CD1c-positive myeloid dendritic cell (primary cell): ENCODE data around the gene ZCCHC3.

ENCODE experiments used
- DNase-seq: peaks from one replicate; pipeline ENCODE4 v3.0.0-alpha.2; 2016; ENCODE audit errors: extremely low spot score

Gene ZCCHC3

GRCh38 chr20:278607-279571, 18.5 kb upstream of the ZCCHC3 start:
- no peak for DNase-seq

- no peak for DNase-seq
Observed at GRCh38 chr20:284172-284571, 13.2 kb upstream of the ZCCHC3 start.

GRCh38 chr20:286508-286907, 10.9 kb upstream of the ZCCHC3 start:
- DNase-seq = no peak

GRCh38 chr20:288956-289692, 8.2 kb upstream of the ZCCHC3 start:
- DNase-seq = no peak

GRCh38 chr20:289693-290083, 7.7 kb upstream of the ZCCHC3 start:
- no peak for DNase-seq

- DNase-seq = peak; percentile 94
Observed at GRCh38 chr20:290084-290831, 7.1 kb upstream of the ZCCHC3 start, which contains the start of gene C20orf96. C20orf96 (minus strand) TSS chr20:290750; CDS start chr20:290610, 140 bp downstream.

- DNase-seq = no peak
Observed at GRCh38 chr20:294602-295001, 2.8 kb upstream of the ZCCHC3 start.

GRCh38 chr20:295804-296203, 1.6 kb upstream of the ZCCHC3 start:
- no peak for DNase-seq

- peak; percentile 84 for DNase-seq
Observed at GRCh38 chr20:297925-298775, 780 bp downstream of the ZCCHC3 start.

GRCh38 chr20:298776-299391, 1.5 kb downstream of the ZCCHC3 start:
- DNase-seq = peak; percentile 8

- DNase-seq = peak; percentile 31
Observed at GRCh38 chr20:300345-300990, 3.1 kb downstream of the ZCCHC3 start.

- DNase-seq = no peak
Observed at GRCh38 chr20:301886-302848, 4.8 kb downstream of the ZCCHC3 start.

GRCh38 chr20:305745-306144, 8.4 kb downstream of the ZCCHC3 start:
- DNase-seq = no peak

- no peak for DNase-seq
Observed at GRCh38 chr20:308427-309038, 11.2 kb downstream of the ZCCHC3 start.

- no peak for DNase-seq
Observed at GRCh38 chr20:309306-309840, 12.0 kb downstream of the ZCCHC3 start.

- peak; percentile 86 for DNase-seq
Observed at GRCh38 chr20:309841-310644, 12.7 kb downstream of the ZCCHC3 start.

- DNase-seq = no peak
Observed at GRCh38 chr20:310645-311044, 13.3 kb downstream of the ZCCHC3 start.
